NCI-H2107 treated with DMSO at 0.1 percent for 48 hours (cell line): ENCODE measurements around the gene FMN2.
A peak's percentile ranks its signal among the peaks of the same experiment; 100 is the strongest.

ENCODE experiments used
- DNase-seq: peaks from one replicate; lab custom pipeline; 2025; ENCODE audit not compliant: unreplicated experiment; lab: John Stamatoyannopoulos, UW

FMN2 gene

DNA sequence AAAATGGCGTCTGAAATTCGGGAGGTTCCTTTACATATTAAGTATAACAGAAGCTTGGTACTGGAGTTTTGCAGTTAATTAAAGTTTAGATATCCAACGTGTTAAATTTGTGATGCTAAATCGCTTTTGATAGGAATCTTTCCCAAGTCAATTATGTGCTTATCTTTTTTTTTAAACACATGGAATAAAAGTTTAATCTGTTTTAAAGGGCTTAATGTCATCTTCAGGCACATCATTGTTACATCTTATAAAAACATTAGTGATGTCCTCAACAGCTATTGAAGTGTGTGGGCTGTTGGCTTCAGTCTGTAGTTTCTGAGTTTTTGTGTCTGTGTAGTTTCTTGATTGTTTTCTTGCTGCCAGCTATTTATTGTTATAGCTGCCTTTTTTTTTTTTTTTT, 5.3 kb downstream of the FMN2 start:
- no peak for DNase-seq

DNA sequence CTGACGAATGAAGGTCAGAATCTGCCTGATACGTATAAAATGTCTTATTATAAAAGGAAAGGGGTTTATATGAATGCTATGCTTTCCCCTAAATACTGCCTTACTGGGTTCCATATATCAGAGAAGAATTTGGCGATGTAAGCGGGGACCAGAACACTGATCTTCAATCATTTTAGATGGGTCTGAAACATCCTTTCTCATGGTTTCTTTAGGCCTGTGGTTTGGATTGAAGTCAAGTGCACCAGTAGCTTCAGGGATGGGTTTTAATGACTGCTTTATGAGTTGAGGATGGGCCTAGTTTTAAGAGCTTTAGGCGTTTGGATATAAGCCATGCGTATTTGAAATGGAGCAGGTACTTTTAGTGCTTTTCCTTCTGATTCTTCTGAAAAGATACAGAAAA, 6.9 kb downstream of the FMN2 start:
- DNase-seq, result no peak

DNA sequence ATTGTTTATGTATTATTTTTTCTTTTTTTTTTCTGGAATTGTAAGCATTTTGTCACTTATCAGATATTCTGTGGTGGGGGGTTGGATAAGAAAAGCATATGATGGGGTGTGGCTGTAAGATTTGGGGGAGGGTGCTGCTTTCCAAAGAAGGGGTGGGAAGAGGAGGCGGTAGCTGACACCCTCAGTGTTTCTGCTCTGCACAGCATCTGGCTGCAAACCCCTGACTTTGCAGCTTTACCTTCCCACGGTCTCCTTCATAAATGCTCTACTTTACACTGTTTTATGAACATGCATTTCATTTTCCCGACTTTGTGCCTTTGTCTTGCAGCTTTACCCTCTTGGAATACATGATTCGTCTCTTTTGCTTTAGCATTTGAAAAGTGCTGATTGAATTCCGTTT, 7.6 kb downstream of the FMN2 start:
- no peak for DNase-seq

DNA sequence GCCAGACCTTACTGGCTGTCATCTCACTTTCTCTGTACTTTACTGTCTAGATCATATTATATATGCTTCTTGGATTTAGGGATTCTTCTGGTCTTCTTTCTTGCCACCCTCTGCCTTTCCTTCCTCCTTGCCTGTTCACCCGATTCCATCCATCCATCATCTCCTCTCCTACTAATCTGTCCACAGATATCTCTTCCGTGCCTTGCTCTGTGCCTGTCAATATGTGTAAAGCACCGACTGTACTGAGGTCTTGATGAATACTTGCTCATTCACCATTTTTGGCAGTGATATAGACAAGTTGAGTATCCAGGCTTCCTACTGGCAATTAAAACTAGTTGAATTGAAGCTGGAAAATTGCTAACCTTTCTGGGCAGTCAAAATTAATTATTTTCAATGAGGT, 8.1 kb downstream of the FMN2 start:
- no peak for DNase-seq

DNA sequence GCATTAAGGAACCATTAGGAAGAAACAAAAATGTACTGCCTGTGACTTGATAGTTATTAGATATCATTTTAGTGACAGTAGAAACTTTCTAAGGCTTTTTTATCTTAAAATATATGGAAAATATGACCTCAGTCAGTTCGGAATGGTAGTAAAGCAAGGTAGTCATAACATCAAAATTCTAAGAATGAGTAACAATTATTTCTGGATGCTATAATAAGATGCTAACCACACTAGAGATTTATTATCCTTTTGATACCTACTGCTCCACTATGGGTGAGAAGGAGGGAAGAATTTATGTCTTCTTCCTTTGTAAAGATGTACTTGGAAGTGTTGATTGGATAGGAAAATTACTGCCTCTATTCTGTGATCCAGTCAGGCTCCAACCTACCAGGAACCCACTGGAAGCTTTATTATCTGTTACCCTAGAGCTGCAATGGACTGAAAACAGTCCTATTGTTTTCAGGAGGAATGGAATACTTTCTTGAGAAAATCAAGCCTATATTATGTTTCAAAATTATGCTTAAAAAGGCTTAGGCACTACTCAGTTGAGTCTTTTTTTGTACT, 8.8 kb downstream of the FMN2 start:
- no peak for DNase-seq

DNA sequence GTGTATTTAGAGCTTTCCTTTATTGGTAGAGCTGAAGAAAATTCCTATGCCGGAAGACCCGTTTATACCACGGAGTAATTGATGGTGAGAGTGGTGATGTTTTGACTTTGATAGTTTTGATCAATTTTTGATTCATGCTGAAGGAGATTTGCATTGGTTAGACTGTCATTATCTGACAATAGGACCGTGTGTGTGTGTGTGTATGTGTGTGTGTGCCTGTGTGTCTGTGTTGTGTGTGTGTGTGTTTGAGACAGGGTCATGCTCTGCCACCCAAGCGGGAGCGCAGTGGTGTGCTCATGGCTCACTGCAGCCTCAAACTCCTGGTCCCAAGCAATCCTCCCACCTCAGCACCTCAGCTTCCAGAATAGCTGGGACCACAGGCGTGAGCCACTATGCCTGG, 9.6 kb downstream of the FMN2 start:
- DNase-seq, result no peak

DNA sequence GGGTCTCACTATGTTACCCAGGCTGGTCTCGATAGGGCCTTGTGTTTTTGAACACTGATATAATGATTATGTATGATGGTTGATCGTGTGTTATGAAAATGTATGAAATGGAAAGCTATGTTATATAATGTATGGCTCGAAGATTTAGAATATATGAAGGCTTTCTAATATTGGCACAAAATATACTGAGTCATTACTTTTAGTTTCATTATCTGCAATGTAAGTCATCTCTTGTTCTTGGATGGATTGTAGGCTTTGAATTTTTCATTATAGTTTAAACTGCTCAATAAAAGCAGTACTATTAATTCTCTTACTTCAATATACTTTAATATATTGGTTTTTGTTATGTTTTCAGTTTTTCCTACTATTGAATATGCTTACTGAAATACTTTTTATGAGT, 10.1 kb downstream of the FMN2 start:
- no peak for DNase-seq

DNA sequence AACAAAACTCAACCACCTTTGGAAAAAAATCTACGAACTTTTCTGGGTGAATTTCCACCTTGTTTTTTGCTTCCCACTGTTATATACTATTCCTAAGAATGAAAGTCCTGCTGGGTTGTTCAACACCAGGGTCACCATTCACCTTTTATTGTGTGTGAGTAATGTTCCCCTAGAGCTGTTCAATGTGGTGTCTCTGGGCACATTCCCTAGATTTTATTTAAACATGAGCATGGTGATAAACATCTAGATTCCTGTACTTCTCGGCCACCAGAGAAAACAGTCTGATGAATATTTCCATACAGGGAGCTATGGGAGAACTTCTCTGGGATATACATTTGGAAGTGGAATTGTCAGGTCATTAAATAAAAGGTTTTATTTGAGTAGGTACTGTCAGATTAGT, 13.0 kb downstream of the FMN2 start:
- DNase-seq, result no peak

DNA sequence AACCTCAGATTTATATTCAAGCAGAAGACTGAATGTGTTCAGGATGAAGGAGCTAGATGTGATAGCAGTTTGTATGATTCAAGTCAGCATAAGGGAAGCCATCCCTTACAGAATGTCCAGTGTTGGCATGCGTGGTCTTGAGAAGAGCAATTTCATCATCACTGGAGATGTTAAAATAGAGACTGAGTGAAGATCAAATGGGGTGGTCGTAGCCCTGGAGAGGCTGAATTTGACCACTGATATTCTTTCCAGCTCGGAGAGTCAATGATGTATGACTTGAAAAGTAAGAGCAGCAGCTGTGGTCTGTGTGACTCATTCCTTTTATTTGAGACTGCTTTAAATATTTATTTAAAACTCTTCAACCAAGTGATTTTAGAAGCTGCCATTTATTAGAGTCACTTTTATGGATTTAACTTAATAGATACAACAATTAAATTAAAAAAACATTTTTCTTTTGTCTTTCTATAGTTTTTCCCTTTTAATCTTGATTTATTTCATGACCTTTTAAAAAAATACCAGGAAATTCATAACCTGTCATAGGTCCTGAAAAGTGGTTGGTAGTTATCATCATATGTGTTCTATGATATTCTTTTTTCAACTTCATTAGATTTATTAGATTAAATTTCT, 15.5 kb downstream of the FMN2 start:
- no peak for DNase-seq

DNA sequence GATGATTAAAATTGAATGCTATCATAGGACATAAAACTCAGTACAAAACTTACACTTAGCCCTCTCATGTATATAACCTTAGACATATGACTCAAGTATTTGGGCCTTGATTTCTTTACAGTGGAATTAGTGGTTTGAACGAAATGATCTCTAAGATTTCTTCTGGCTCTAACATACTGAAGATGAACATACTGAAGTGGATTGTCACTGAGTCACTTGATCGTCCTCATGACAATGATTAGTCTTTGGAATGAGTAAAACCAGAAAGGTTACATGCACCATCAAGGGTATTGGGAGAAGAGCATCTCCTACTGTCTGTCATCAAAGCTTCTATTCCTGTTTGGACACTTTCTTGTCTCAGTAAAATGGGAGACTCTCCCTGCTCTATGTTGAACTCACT, 17.4 kb downstream of the FMN2 start:
- no peak for DNase-seq

DNA sequence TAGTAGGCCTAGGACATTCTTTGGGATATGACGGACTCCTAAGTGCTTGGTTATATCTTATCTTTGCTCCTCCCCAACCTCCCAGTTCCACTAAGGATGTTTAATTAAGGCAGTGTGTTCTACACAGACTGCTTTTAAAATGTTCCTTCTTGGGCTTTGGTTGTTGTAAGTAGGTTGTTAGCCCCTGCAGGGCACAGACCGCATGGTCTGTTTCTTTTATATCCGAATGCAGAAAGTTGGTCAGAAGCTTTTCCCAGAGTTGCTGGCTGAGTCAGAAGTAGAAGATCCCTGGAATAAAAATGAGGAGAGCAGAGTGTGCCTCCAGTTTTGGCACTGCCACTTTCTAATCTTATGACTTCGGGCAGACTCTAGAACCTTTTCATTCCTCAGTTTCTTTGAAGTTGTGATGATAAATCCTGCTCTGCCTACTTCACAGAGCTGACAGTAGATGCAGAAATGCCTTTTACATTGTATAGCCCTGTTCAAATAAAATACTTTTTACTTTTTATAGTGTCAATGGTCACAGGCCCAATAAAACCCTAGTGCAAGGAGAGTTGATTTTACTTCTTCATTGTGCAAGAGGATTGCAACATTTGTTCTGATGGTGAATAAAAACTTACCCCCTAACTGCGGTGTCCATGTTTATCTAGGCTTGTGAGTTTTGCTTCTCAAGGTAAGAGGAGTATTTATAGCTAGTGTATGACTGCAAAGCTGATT, 18.4 kb downstream of the FMN2 start:
- DNase-seq, result no peak

DNA sequence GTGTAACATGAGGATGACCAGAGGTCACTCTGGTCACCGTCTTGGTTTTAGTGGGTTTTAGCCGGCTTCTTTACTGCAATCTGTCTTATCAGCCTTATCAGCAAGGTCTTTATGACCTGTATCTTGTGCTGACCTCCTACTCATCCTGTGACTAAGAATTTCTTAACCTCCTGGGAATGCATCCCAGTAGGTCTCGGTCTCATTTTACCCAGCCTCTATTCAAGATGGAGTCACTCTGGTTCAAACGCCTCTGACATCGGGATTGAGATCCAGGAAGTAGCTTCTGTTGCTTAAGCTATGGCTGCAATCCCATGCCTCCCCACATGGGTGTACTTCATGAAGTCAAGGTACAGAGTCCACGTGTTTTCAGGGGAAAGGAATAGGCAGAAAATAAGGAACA, 19.9 kb downstream of the FMN2 start:
- DNase-seq, result no peak

DNA sequence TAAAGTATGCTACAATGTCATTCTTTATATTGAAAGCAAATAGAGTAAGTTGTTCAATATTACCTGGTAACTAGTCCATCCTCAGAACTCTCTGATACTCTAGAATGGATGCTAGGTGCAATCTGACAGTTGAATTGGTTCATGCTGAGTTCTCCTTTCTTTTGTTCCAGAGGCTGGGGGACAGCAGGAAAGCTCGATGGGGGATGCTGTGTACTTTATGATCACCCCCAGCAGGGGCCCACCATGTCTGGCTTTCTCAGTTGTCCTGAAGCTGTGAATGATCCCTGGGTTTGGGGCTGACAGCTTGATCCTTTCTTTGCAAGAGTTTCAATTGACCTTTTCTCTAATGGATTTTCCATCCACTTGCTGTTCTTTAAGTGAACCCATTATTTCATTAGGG, 22.5 kb downstream of the FMN2 start:
- no peak for DNase-seq

DNA sequence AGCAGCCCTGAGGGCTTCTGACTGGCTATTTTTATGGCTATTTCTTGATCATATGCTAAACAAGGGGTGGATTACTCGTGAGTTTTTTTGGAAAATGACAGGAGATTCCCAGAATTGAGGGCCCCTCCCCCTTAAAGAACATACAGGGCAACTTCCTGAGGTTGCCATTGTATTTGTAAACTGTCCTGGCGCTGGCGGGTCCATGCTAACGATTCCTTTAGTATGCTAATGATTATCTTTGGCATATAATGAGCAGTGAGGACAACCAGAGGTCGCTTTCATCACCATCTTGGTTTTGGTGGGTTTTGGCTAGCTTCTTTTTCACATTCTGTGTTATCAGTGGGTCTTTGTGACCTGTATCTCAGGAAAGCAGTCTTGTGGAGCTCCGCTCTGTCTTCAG, 24.1 kb downstream of the FMN2 start:
- no peak for DNase-seq

DNA sequence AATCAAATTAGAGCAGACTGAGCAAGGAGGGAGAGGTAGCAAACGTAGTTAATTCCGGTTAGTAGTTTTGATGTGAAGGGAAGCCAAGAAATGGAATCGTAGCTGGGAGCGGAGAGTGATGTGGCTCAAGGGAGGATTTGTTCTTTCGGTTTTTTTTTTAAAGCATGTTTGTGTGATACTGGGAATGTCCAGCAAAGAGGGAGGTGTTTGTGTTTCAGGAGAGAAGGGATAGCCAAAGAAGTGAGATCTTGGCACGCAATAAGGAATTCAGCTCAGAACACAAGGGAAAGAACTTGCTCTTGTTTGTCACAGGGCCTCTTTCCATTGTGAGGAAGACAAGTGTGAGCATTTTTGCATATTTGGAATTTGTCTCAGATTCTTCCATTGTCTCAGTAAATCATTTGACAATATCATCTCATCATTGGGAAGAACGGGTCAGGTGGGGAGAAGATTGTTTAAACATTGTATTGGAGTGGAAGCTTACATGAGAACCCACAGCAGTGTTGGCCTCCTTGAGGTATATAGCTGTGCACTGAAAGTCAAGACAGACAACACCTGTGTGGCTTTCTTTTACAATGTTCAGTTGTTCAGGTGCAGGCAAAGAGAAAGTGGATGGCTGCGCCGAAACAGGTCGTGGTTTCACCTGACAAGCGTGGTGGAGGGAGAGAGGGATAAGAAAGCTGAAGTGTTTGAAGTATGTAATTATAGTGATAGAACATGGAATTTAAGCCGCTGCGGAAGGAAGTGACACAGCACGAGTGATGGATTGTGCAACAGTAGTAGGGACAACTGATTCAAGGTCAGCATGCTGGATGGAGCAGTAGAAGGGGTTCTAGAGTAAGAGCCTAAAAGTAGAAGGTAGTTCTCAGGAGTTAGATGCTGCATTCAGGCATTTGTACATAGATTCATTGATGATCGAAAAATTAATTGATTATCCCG, 25.4 kb downstream of the FMN2 start:
- DNase-seq, result peak; percentile 90

DNA sequence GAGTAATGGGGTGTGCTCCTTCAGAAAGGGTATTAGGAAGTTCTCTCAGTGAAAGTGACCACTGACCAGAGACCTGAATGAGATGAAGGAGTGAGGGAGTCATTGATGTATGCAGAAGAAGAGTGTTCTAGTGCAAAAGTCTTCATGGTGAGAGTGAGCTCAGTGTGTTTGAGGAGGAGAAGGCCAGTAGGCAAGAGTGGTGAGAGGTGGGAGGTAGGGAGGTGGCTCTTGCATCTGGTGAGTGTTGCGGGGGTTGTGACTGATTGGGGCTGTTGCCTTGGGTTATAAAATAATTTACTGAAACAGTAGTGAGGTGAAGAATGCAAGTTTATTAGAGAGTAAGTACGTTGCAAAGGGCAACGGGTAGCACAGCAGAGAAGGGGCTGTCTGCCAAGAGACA, 26.2 kb downstream of the FMN2 start:
- no peak for DNase-seq

DNA sequence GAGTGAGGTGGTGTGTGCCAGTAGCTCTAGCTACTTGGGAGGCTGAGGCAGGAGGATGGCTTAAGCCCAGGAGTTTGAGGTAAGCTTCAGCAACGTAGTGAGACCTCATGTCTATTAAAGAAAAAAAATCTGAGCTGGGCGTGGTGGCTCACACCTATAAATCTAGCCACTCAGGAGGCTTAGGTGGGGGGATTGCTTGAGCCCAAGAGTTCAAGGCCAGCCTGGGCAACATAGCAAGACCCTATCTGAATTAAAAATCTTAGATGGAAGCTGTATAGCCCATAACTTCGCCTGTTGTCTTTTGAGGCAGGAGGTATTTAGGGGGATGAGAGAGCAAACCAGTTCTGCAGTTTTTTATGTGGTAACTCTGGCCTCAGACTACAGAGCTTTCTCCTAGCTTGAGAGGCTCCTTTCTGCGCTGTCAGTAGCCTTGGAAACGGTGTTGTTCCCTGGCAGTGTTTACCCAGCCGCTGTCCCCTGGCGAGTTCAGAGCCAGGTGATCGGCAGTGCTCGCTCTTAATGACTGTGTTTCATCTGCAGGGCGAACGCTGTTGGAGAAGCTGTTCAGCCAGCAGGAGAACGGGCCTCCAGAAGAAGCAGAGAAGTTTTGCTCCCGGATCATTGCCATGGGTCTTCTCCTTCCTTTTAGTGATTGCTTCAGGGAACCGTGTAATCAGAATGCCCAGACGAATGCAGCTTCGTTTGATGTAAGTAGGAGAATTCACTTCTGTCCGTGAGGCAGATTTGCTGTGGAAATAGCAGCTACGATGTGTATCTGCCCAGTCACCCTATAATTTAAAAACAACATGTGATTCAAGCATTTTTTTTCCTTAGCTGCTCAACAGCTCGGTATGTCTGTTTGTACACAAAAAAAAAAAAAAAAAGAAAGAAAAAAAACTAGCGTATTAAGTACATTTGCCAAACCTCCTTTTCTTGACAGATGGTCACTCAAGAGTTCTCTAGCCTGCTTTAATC, 31.2 kb downstream of the FMN2 start:
- peak; percentile 98 for DNase-seq

DNA sequence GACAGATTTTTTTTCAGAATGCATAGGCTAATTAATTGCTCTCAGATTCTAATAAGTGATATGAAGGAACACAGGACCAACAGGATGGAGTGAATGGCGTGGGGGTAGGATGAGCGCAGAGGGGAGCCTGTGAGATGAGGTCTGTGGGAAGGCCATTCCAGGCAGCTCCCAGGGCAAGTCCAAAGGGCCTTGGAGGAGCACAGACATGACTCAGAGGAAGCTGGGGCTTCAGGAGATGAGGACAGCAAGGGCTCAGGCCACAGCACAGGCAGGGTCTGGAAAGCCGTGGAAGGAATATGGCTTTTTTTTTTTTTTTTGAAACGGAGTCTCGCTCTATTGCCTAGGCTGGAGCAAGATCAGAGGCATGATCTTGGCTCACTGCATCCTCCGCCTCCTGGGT, 35.1 kb downstream of the FMN2 start:
- no peak for DNase-seq

DNA sequence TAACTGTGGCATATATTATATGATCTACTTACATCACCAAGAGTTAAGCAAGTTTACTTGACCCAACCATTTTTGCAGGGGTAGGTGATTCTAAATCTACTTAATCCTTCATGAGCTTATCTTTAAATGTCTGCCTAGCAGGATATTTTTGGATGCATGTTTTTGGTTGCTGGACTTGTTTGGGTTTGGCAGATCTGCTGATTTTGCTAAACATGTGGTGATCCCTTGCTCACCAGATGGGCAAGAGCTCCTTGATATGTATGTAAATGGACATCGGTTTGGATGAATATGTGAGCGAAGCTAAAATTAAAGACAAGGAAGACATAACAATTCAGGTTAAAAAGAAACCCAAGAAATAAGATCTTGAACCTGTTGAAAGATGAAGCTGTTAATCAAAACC, 36.7 kb downstream of the FMN2 start:
- no peak for DNase-seq

DNA sequence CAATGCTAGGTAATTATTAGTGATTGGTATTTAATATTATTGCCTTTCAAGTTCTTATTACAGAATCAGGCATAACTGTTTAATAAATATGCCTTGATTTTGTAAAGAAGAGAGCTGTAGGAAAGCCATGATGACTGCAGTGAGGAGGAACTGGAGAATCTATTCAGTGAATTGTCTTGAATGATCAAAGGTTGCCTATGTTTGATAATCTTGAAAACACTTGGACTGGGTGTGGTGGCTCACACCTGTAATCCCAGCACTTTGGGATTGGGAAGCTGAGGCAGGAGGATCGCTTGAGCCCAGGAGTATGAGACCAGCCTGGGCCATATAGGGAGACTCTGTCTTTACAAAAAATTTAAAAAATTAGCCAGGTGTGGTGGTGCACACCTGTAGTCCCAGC, 42.4 kb downstream of the FMN2 start:
- DNase-seq, result no peak

DNA sequence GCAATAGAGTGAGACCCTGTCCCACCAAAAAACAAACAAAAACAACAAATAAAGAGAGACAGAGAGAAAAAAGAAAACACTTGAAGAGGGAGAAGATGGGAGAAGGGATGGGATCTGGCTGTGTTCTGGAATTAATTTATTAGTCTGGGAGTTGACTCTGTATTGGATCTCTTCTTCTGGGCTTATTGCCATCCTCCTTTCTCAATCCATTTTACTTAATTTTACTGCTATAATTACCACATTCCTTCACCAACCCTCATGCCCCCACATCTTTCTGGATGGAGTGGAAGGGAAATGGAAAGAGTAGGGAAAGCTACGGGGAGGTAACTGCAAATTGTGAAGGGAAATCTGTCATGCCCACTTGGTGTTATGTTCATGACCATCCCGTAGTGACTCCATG, 42.9 kb downstream of the FMN2 start:
- no peak for DNase-seq
